Measurements from ENCODE around the gene CHERP.
A peak's percentile ranks its signal among the peaks of the same experiment; 100 is the strongest.

Gene CHERP

DNA sequence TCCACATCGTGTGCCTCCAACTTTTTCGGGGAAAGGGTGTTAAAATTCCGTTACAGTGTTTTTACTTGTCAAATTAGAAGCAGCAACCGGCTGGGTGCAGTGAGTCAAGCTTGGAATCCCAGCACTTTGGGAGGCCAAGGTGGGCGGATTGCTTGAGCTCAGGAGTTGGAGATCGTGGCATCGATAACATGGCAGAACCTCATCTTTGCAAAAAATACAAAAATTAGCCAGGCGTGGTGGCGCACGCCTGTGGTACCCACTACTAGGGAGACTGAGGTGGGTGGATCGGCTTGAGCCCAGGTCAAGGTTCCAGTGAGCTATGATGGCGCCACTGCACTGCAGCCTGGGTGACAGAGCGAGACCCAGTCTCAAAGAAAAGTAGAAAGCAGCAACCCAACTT lies 31.1 kb upstream of the CHERP start:
- Histone ChIP-seq H2BK5ac (ENCODE audit: low read length) (no peak overlapping the region), H3K18ac (ENCODE audit: low read length) (no peak overlapping the region), H3K9ac (ENCODE audit: low read length) (peak overlapping the region; percentile 92), H3K27ac (ENCODE audit: low read depth, low read length) (no peak overlapping the region), H3K56ac (ENCODE audit: low read length) (peak overlapping the region; percentile 96), H3K4me1 (ENCODE audit: control insufficient read depth, low read depth, low read length) (peaks cover 3% of the 10 kb centered on the region), H3K4ac (ENCODE audit: low read depth, low read length) (no peak overlapping the region), H4K5ac (ENCODE audit: low read length) (no peak overlapping the region), H2BK15ac (replicated peaks; ENCODE audit: low read depth) (no peak overlapping the region), H3K79me2 (ENCODE audit: control insufficient read depth, insufficient read depth, low read length) (peaks cover 46% of the 10 kb centered on the region), H2AK5ac (ENCODE audit: low read length) (no peak overlapping the region), H3K36me3 (ENCODE audit: control insufficient read depth, insufficient read depth, low read length) (peaks cover 5% of the 10 kb centered on the region), H3K4me3 (ENCODE audit: low read length) (peak overlapping the region; percentile 96), H3K27me3 (ENCODE audit: insufficient read depth, low read length, poor library complexity) (no peaks in the 10 kb centered on the region), H3K79me1 (ENCODE audit: low read length) (peaks cover 39% of the 10 kb centered on the region), H2BK120ac (ENCODE audit: low read depth, low read length) (no peak overlapping the region), H4K8ac (ENCODE audit: low read depth, low read length) (no peak overlapping the region), H3K23ac (ENCODE audit: low read length) (no peak overlapping the region), H3K4me2 (ENCODE audit: low read length) (peak overlapping the region; percentile 45)
- no CpG with 5 or more reads among the region's 13 CpGs for WGBS (ENCODE audit: extremely low coverage, insufficient coverage, low lambda C conversion rate)
- DNase-seq, result no peak

DNA sequence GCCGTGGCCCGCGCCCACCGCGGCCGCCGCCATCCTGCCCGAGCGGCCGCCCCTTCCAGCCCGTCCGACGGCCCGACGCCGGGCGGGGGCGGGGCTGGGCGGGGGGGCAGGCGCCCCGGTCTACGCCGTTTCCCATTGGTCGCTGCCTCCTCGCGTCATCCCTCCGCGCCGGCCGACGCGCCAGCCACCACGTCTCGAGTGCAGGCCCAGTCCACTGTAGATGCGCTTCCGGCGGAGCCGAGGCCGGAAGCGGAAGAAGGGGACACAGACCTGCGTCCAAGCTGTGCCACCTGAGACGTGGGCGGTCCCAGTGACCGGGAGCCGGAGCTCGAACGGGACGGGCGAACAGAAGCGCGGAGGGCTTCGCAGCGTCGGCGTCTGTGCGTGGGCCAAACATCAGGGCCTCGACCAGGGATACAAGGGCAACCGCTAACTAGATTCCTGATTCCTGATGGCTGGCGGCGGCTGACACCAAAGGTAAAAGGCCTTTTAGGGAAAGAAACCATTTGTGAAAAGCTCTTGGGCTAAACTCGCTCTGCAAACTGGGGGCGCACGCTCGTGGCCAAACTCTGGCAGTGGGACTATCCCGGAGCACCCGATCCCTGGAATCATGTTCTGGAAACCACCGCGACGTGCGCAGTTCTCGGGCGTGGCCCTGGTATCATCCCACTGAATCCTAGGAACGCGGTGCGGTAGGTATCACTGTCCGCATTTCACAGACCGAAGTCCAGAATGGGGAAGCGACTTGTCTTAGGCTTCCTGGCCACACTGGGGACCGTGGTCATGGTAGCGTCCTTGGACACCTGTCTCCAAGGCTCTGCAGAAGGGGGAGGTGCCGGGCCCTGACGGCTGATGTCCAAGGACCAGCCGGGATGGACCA lies 30.3 kb upstream of the CHERP start, which contains the start of gene SLC35E1:
Gene SLC35E1, minus strand, starts transcription at position 84 of the 880 bp plus-strand sequence. Its CDS starts 51 bp downstream, at position 33.
- Histone ChIP-seq H3K4me1 (ENCODE audit: control insufficient read depth, low read depth, low read length) (peaks cover 3% of the 10 kb centered on the region), H2BK5ac (ENCODE audit: low read length) (no peak within 1 kb of the TSS), H3K79me2 (ENCODE audit: control insufficient read depth, insufficient read depth, low read length) (peaks cover 41% of the 10 kb centered on the region), H3K18ac (ENCODE audit: low read length) (no peak within 1 kb of the TSS), H3K27ac (ENCODE audit: low read depth, low read length) (peak within 1 kb of the TSS; percentile 64), H3K4ac (ENCODE audit: low read depth, low read length) (peak within 1 kb of the TSS; percentile 49), H3K9ac (ENCODE audit: low read length) (peak within 1 kb of the TSS; percentile 92), H4K8ac (ENCODE audit: low read depth, low read length) (no peak within 1 kb of the TSS), H2AK5ac (ENCODE audit: low read length) (peak within 1 kb of the TSS; percentile 30), H2BK120ac (ENCODE audit: low read depth, low read length) (no peak within 1 kb of the TSS), H4K5ac (ENCODE audit: low read length) (no peak within 1 kb of the TSS), H3K36me3 (ENCODE audit: control insufficient read depth, insufficient read depth, low read length) (peaks cover 1% of the 10 kb centered on the region), H2BK15ac (replicated peaks; ENCODE audit: low read depth) (no peak within 1 kb of the TSS), H3K4me3 (ENCODE audit: low read length) (peak within 1 kb of the TSS; percentile 96), H3K23ac (ENCODE audit: low read length) (peak within 1 kb of the TSS; percentile 3), H3K79me1 (ENCODE audit: low read length) (peaks cover 35% of the 10 kb centered on the region), H3K4me2 (ENCODE audit: low read length) (peak within 1 kb of the TSS; percentile 91), H3K27me3 (ENCODE audit: insufficient read depth, low read length, poor library complexity) (no peaks in the 10 kb centered on the region), H3K56ac (ENCODE audit: low read length) (peak within 1 kb of the TSS; percentile 96)
- DNase-seq, result peak; percentile 99
- WGBS (ENCODE audit: extremely low coverage, insufficient coverage, low lambda C conversion rate), result no CpG with 5 or more reads among the region's 83 CpGs

DNA sequence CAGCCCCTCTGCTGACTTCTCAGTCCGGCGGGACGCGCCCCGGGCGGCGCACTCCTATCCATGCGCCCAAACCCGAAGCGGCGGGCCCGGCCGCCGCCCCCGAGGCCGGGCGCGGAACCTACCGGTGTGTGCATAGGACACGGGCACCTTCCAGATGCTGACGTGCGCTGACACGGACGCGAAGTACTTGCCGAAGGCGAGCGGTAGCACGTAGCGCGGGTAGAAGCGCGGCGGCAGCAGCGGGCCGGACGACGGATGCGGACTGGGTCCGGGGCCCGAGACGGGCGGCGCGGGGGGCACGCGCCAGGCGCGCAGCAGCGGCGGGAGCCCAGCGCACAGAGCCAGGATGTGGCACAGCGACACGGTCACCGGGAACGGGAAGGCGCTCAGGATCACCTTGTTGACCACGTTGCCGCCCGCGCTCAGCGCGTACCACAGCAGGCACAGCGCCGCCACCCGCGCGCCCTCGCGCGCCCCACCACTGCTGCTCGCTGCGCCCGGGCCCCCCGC lies 29.6 kb upstream of the CHERP start:
- Histone ChIP-seq H4K5ac (ENCODE audit: low read length) (no peak overlapping the region), H3K18ac (ENCODE audit: low read length) (no peak overlapping the region), H2BK15ac (replicated peaks; ENCODE audit: low read depth) (no peak overlapping the region), H2BK5ac (ENCODE audit: low read length) (no peak overlapping the region), H3K4me2 (ENCODE audit: low read length) (peak overlapping the region; percentile 91), H3K27me3 (ENCODE audit: insufficient read depth, low read length, poor library complexity) (no peaks in the 10 kb centered on the region), H3K23ac (ENCODE audit: low read length) (no peak overlapping the region), H3K27ac (ENCODE audit: low read depth, low read length) (no peak overlapping the region), H2AK5ac (ENCODE audit: low read length) (no peak overlapping the region), H3K9ac (ENCODE audit: low read length) (peak overlapping the region; percentile 85), H3K36me3 (ENCODE audit: control insufficient read depth, insufficient read depth, low read length) (peaks cover 1% of the 10 kb centered on the region), H3K4me1 (ENCODE audit: control insufficient read depth, low read depth, low read length) (peaks cover 3% of the 10 kb centered on the region), H3K79me1 (ENCODE audit: low read length) (peaks cover 35% of the 10 kb centered on the region), H2BK120ac (ENCODE audit: low read depth, low read length) (no peak overlapping the region), H3K56ac (ENCODE audit: low read length) (peak overlapping the region; percentile 96), H4K8ac (ENCODE audit: low read depth, low read length) (no peak overlapping the region), H3K4me3 (ENCODE audit: low read length) (peak overlapping the region; percentile 76), H3K4ac (ENCODE audit: low read depth, low read length) (peak overlapping the region; percentile 49), H3K79me2 (ENCODE audit: control insufficient read depth, insufficient read depth, low read length) (peaks cover 41% of the 10 kb centered on the region)
- no CpG with 5 or more reads among the region's 75 CpGs for WGBS (ENCODE audit: extremely low coverage, insufficient coverage, low lambda C conversion rate)
- DNase-seq, result peak; percentile 41

DNA sequence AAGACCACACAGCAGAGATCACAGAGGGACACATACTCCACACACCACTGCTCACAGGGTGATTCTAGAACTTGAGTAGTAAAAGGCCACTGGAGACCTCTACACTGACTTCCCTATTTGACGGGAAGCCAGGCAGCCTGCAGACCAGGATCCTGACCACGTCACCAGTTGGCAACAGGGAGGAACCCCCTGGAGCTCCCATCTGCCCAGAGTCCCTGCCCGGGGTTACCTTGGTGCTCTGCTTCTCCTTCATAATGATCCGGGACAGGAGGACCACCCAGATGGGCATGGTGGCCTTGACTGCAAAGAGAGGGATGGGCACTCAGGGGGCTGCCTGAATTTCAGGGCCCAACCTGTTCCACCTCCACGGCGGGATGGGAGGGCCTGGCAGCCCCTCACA lies 29.0 kb upstream of the CHERP start:
- Histone ChIP-seq H3K36me3 (ENCODE audit: control insufficient read depth, insufficient read depth, low read length) (peaks cover 2% of the 10 kb centered on the region), H3K4me2 (ENCODE audit: low read length) (peak overlapping the region; percentile 91), H2BK15ac (replicated peaks; ENCODE audit: low read depth) (no peak overlapping the region), H3K4me1 (ENCODE audit: control insufficient read depth, low read depth, low read length) (peaks cover 3% of the 10 kb centered on the region), H2AK5ac (ENCODE audit: low read length) (peak overlapping the region; percentile 30), H3K27me3 (ENCODE audit: insufficient read depth, low read length, poor library complexity) (no peaks in the 10 kb centered on the region), H3K4me3 (ENCODE audit: low read length) (peak overlapping the region; percentile 76), H4K5ac (ENCODE audit: low read length) (no peak overlapping the region), H3K4ac (ENCODE audit: low read depth, low read length) (no peak overlapping the region), H3K79me2 (ENCODE audit: control insufficient read depth, insufficient read depth, low read length) (peaks cover 41% of the 10 kb centered on the region), H3K9ac (ENCODE audit: low read length) (peak overlapping the region; percentile 85), H2BK120ac (ENCODE audit: low read depth, low read length) (no peak overlapping the region), H2BK5ac (ENCODE audit: low read length) (no peak overlapping the region), H3K18ac (ENCODE audit: low read length) (no peak overlapping the region), H3K27ac (ENCODE audit: low read depth, low read length) (no peak overlapping the region), H3K56ac (ENCODE audit: low read length) (peak overlapping the region; percentile 96), H3K79me1 (ENCODE audit: low read length) (peaks cover 35% of the 10 kb centered on the region), H4K8ac (ENCODE audit: low read depth, low read length) (no peak overlapping the region), H3K23ac (ENCODE audit: low read length) (peak overlapping the region; percentile 3)
- no peak for DNase-seq
- no CpG with 5 or more reads among the region's 6 CpGs for WGBS (ENCODE audit: extremely low coverage, insufficient coverage, low lambda C conversion rate)

DNA sequence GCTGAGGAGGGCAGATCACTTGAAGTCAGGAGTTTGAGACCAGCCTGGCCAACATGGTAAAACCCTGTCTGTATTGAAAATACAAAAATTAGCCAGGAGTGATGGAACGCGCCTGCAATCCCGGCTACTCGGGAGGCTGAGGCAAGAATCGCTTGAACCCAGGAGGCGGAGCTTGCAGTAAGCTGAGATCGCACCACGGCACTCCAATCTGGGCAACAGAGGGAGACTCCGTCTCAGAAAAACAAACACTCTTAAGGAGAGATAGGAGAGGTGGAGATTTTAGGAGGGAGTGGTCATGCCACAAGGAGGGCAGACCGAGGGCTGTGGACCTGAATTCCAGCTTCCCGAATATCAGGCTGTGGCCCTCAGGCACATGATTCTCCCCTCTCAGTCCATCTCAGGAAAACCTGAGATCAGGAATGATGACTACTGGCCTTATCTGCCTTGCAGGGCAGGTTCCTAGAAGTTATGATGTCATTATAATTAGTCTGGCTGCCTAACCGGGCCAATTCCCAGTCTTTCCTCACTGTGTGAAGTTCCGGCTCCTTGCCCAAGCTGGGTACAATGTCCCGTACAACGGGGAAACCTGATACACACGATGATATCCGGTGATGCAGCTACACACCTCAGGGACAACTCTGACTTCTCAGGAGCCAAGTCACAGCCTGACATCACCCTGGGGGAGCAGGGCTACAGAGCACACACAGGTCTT lies 27.5 kb upstream of the CHERP start:
- H3K4me1 ChIP-seq (ENCODE audit: control insufficient read depth, low read depth, low read length), result peaks cover 3% of the 10 kb centered on the region
- peak; percentile 32 for DNase-seq
- no peak overlapping the region for H2BK5ac ChIP-seq (ENCODE audit: low read length)
- H3K4me2 ChIP-seq (ENCODE audit: low read length), result no peak overlapping the region
- no peak overlapping the region for H3K9ac ChIP-seq (ENCODE audit: low read length)
- no peak overlapping the region for H4K8ac ChIP-seq (ENCODE audit: low read depth, low read length)
- H3K79me1 ChIP-seq (ENCODE audit: low read length), result peaks cover 29% of the 10 kb centered on the region
- no peak overlapping the region for H3K18ac ChIP-seq (ENCODE audit: low read length)
- no peak overlapping the region for H3K23ac ChIP-seq (ENCODE audit: low read length)
- H3K36me3 ChIP-seq (ENCODE audit: control insufficient read depth, insufficient read depth, low read length), result peaks cover 6% of the 10 kb centered on the region
- H2BK120ac ChIP-seq (ENCODE audit: low read depth, low read length), result no peak overlapping the region
- no peak overlapping the region for H3K4me3 ChIP-seq (ENCODE audit: low read length)
- no peak overlapping the region for H3K4ac ChIP-seq (ENCODE audit: low read depth, low read length)
- H3K56ac ChIP-seq (ENCODE audit: low read length), result no peak overlapping the region
- no peak overlapping the region for H2AK5ac ChIP-seq (ENCODE audit: low read length)
- H2BK15ac ChIP-seq (replicated peaks; ENCODE audit: low read depth), result no peak overlapping the region
- H3K27me3 ChIP-seq (ENCODE audit: insufficient read depth, low read length, poor library complexity), result no peaks in the 10 kb centered on the region
- H4K5ac ChIP-seq (ENCODE audit: low read length), result no peak overlapping the region
- no CpG with 5 or more reads among the region's 17 CpGs for WGBS (ENCODE audit: extremely low coverage, insufficient coverage, low lambda C conversion rate)
- peaks cover 35% of the 10 kb centered on the region for H3K79me2 ChIP-seq (ENCODE audit: control insufficient read depth, insufficient read depth, low read length)
- no peak overlapping the region for H3K27ac ChIP-seq (ENCODE audit: low read depth, low read length)

Measured in mesendoderm (in vitro differentiated cells).